SK-N-SH treated with all-trans-retinoic acid at 6 μM for 48 hours (cell line): ENCODE data around the gene SPATA45.
"Not testable (repeated sequence)": the region's sequence is repeated elsewhere in the genome, so short reads cannot be mapped to it uniquely, and the experiment has no call there.

Source experiments
- ATAC-seq: fragments of 200-7000 bp; cut with Tn5 transposase; 3 replicates; pipeline ENCODE4 v1.9.1; 2020; ENCODE audit warnings: mild to moderate bottlenecking, moderate library complexity
- ARNTL ChIP-seq: fragments of 450-650 bp; formaldehyde crosslinking; IDR thresholded peaks from 2 replicates; pipeline ENCODE4 v1.5.0; 2020; ENCODE audit warnings: low read depth, mild to moderate bottlenecking, moderate library complexity, borderline replicate concordance
- CSDC2 ChIP-seq: fragments of 250-450 bp; sonication (Bioruptor Pico); IDR thresholded peaks from 2 replicates; pipeline ENCODE4 v1.5.0; 2020; ENCODE audit warnings: mild to moderate bottlenecking, moderate library complexity
- ESRRG ChIP-seq: fragments of 250-450 bp; sonication (Bioruptor Pico); IDR thresholded peaks from 2 replicates; pipeline ENCODE4 v1.6.1; 2021; ENCODE audit warnings: mild to moderate bottlenecking
- GLIS3 ChIP-seq: fragments of 250-450 bp; sonication (Bioruptor Pico); IDR thresholded peaks from 2 replicates; pipeline ENCODE4 v1.5.0; 2020; ENCODE audit warnings: mild to moderate bottlenecking, moderate library complexity
- OSR1 ChIP-seq: fragments of 250-450 bp; sonication (Bioruptor Pico); IDR thresholded peaks from 2 replicates; pipeline ENCODE4 v1.8.0; 2022; ENCODE audit warnings: moderate library complexity, mild to moderate bottlenecking, inconsistent platforms
- PPARA ChIP-seq: fragments of 250-450 bp; sonication (Bioruptor Pico); IDR thresholded peaks from 2 replicates; pipeline ENCODE4 v1.5.0; 2020; ENCODE audit warnings: mild to moderate bottlenecking, borderline replicate concordance
- RARB ChIP-seq: fragments of 250-450 bp; sonication (Bioruptor Pico); IDR thresholded peaks from 2 replicates; pipeline ENCODE4 v1.8.0; 2021; ENCODE audit warnings: mild to moderate bottlenecking, moderate library complexity
- SNAI2 ChIP-seq: fragments of 250-450 bp; sonication (Bioruptor Pico); IDR thresholded peaks from 2 replicates; pipeline ENCODE4 v1.5.0; 2020; ENCODE audit warnings: mild to moderate bottlenecking, moderate library complexity
- TCF4 ChIP-seq: fragments of 250-450 bp; sonication (Bioruptor Pico); IDR thresholded peaks from 2 replicates; pipeline ENCODE4 v1.8.0; 2021; ENCODE audit warnings: mild to moderate bottlenecking, moderate library complexity, borderline replicate concordance
- TOX ChIP-seq: fragments of 250-450 bp; sonication (Bioruptor Pico); IDR thresholded peaks from 2 replicates; pipeline ENCODE4 v1.8.0; 2021; ENCODE audit warnings: mild to moderate bottlenecking, moderate library complexity, borderline replicate concordance
- TSHZ2 ChIP-seq: fragments of 250-450 bp; sonication (Bioruptor Pico); IDR thresholded peaks from 2 replicates; pipeline ENCODE4 v1.5.0; 2020; ENCODE audit warnings: mild to moderate bottlenecking, moderate library complexity
- ZC3H10 ChIP-seq: fragments of 250-450 bp; sonication (Bioruptor Pico); IDR thresholded peaks from 2 replicates; pipeline ENCODE4 v1.5.1; 2021; ENCODE audit warnings: mild to moderate bottlenecking, moderate library complexity
- ZFP3 ChIP-seq: fragments of 250-450 bp; sonication (Bioruptor Pico); IDR thresholded peaks from 2 replicates; pipeline ENCODE4 v1.5.0; 2020; ENCODE audit warnings: mild to moderate bottlenecking, moderate library complexity
- ZFP30 ChIP-seq: fragments of 450-650 bp; formaldehyde crosslinking; IDR thresholded peaks from 2 replicates; pipeline ENCODE4 v1.5.0; 2022; ENCODE audit warnings: mild to moderate bottlenecking, moderate library complexity
- ZNF565 ChIP-seq: fragments of 450-650 bp; formaldehyde crosslinking; conservative IDR thresholded peaks from 2 replicates; pipeline ENCODE4 v1.5.0; 2020; ENCODE audit warnings: low read depth, mild to moderate bottlenecking, moderate library complexity
- ZNF70 ChIP-seq: fragments of 450-650 bp; formaldehyde crosslinking; IDR thresholded peaks from 2 replicates; pipeline ENCODE4 v1.5.0; 2020; ENCODE audit warnings: mild to moderate bottlenecking, moderate library complexity
- ZNF8 ChIP-seq: fragments of 450-650 bp; formaldehyde crosslinking; IDR thresholded peaks from 2 replicates; pipeline ENCODE4 v1.5.0; 2020; ENCODE audit warnings: mild to moderate bottlenecking, moderate library complexity
- TF ChIP-seq, protein P1 (sequence below): fragments of 250-450 bp; sonication (Bioruptor Pico); IDR thresholded peaks from 2 replicates; pipeline ENCODE4 v1.5.1; 2020; ENCODE audit warnings: low read depth, mild to moderate bottlenecking, moderate library complexity
- TF ChIP-seq, protein P2 (sequence below): fragments of 250-450 bp; sonication (Bioruptor Pico); IDR thresholded peaks from 2 replicates; pipeline ENCODE4 v1.5.1; 2021; ENCODE audit warnings: mild to moderate bottlenecking, moderate library complexity
- TF ChIP-seq, protein P3 (sequence below): fragments of 250-450 bp; sonication (Bioruptor Pico); IDR thresholded peaks from 2 replicates; pipeline ENCODE4 v1.8.0; 2021; ENCODE audit warnings: low read depth, mild to moderate bottlenecking, moderate library complexity, borderline replicate concordance

Gene SPATA45

GRCh38 chr1:212871976-212872375 is 24.5 kb upstream of the SPATA45 start:
- ATAC-seq = no peak
- no peak for TF ChIP-seq ZNF8
- no peak for TF ChIP-seq ZFP3 (CRISPR knock-in tag)
- no peak for TF ChIP-seq OSR1 (CRISPR knock-in tag)
- TF ChIP-seq TOX (CRISPR knock-in tag) = no peak
- no peak for TF ChIP-seq ZNF70 (CRISPR knock-in tag)
- TF ChIP-seq, protein P1, sequence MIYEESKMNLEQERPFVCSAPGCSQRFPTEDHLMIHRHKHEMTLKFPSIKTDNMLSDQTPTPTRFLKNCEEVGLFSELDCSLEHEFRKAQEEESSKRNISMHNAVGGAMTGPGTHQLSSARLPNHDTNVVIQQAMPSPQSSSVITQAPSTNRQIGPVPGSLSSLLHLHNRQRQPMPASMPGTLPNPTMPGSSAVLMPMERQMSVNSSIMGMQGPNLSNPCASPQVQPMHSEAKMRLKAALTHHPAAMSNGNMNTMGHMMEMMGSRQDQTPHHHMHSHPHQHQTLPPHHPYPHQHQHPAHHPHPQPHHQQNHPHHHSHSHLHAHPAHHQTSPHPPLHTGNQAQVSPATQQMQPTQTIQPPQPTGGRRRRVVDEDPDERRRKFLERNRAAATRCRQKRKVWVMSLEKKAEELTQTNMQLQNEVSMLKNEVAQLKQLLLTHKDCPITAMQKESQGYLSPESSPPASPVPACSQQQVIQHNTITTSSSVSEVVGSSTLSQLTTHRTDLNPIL = no peak
- TF ChIP-seq RARB = no peak
- no peak for TF ChIP-seq ESRRG (CRISPR knock-in tag)
- TF ChIP-seq ARNTL = no peak
- TF ChIP-seq TSHZ2 (CRISPR knock-in tag) = no peak
- TF ChIP-seq ZC3H10 = no peak
- no peak for TF ChIP-seq TCF4
- no peak for TF ChIP-seq GLIS3 (CRISPR knock-in tag)

DNA sequence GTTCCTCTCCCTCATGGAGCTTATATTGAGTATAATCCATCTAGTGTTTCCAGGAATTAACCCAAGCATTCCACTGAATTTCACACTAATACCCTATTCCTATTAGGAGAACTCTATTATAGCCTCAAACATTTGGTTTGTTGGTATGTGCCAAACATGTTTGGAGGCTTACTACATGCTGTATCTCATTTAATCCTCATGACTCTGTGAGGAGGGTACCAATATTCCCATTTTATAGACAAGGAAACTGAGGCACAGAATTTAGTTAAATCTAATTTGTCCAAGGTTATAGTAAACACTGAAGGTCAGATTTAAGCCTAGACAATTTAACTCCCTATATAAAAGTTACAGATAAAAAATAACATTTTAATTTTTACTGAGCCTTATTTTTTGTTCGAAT is 19.7 kb upstream of the SPATA45 start:
- TF ChIP-seq TCF4 (no peak), PPARA (CRISPR knock-in tag) (no peak), ZFP30 (CRISPR knock-in tag) (no peak), ZNF70 (CRISPR knock-in tag) (no peak), SNAI2 (CRISPR knock-in tag) (no peak), CSDC2 (no peak), RARB (no peak)
- TF ChIP-seq, protein P2, sequence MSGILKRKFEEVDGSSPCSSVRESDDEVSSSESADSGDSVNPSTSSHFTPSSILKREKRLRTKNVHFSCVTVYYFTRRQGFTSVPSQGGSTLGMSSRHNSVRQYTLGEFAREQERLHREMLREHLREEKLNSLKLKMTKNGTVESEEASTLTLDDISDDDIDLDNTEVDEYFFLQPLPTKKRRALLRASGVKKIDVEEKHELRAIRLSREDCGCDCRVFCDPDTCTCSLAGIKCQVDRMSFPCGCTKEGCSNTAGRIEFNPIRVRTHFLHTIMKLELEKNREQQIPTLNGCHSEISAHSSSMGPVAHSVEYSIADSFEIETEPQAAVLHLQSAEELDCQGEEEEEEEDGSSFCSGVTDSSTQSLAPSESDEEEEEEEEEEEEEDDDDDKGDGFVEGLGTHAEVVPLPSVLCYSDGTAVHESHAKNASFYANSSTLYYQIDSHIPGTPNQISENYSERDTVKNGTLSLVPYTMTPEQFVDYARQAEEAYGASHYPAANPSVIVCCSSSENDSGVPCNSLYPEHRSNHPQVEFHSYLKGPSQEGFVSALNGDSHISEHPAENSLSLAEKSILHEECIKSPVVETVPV (CRISPR knock-in tag) = no peak
- TF ChIP-seq, protein P1 = no peak
- no peak for ATAC-seq

DNA sequence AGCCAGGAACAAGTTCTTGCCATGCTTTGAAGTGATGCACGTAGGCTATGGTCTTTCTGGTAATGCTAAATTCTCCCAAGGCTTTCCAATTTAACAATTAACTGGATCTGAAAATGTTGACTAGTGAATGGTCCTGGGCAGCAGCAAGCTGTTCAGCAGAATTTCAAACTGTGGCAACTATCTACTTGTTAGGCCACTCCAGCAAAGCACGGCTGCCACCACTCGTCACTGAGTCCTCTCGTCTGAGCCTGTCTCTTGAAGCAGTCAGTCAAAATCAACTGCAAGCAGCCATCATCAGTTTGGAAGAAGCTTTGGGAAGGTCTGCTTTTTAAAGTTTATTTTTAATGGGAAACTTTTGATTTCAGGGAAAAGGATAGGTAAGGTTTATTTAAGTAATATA is 16.8 kb upstream of the SPATA45 start:
- TF ChIP-seq ZNF70 (CRISPR knock-in tag) = no peak
- no peak for TF ChIP-seq ZNF565 (CRISPR knock-in tag)
- no peak for TF ChIP-seq TCF4
- no peak for TF ChIP-seq ZFP30 (CRISPR knock-in tag)
- no peak for TF ChIP-seq ZC3H10
- TF ChIP-seq, protein P3, sequence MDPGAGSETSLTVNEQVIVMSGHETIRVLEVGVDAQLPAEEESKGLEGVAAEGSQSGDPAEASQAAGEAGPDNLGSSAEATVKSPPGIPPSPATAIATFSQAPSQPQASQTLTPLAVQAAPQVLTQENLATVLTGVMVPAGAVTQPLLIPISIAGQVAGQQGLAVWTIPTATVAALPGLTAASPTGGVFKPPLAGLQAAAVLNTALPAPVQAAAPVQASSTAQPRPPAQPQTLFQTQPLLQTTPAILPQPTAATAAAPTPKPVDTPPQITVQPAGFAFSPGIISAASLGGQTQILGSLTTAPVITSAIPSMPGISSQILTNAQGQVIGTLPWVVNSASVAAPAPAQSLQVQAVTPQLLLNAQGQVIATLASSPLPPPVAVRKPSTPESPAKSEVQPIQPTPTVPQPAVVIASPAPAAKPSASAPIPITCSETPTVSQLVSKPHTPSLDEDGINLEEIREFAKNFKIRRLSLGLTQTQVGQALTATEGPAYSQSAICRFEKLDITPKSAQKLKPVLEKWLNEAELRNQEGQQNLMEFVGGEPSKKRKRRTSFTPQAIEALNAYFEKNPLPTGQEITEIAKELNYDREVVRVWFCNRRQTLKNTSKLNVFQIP (CRISPR knock-in tag) = no peak
- TF ChIP-seq RARB = no peak
- TF ChIP-seq TOX (CRISPR knock-in tag) = no peak
- TF ChIP-seq, all 23 proteins: peak for 0
- no peak for ATAC-seq

- not testable (repeated sequence) for ATAC-seq
These were observed 15.9 kb upstream of the SPATA45 start for GRCh38 chr1:212863345-212863744.
